Caco-2 (cell line): ENCODE measurements around the gene LY9. TPM values are rescaled to one million over a fixed set of nuclear protein-coding genes. Genes with fewer than 3 reads are reported as not detected.

ENCODE experiments used
- BruUV-seq: library from RNA; stranded (reverse); fragments of 400-500 nt; replicated peaks from 2 replicates; lab custom pipeline; 2021; lab: Mats Ljungman, UMichigan
- CTCF ChIA-PET: fragments of 300-600 bp; sonication (Branson Sonifier 250); formaldehyde crosslinking; loops from one replicate; lab custom pipeline; 2022; ENCODE audit warnings: antibody characterized with exemption; lab: Charles Lee
- POLR2A ChIA-PET: fragments of 300-600 bp; sonication (Branson Sonifier 250); formaldehyde crosslinking; loops from one replicate; lab custom pipeline; 2022; ENCODE audit warnings: antibody characterized with exemption; lab: Charles Lee
- DNase-seq, 2 experiments: peaks; one replicate each; pipeline versions ENCODE4 v3.0.0 to v3.0.0-alpha.2; 2020 to 2022
- H3K27me3 ChIP-seq: replicated peaks from 2 replicates; pipeline ENCODE4 v1.6.0; 2011; ENCODE audit warnings: low read length; ENCODE audit not compliant: control insufficient read depth, insufficient read depth
- H3K36me3 ChIP-seq: 2 replicates; pipeline ENCODE4 v1.5.1; 2011; ENCODE audit warnings: low read length; ENCODE audit not compliant: control insufficient read depth, insufficient read depth
- H3K4me1 ChIP-seq: fragments of 250-450 bp; sonication (Bioruptor Pico); 2 replicates; pipeline ENCODE4 v1.5.1; 2020; ENCODE audit warnings: mild to moderate bottlenecking
- H3K4me3 ChIP-seq: 2 replicates; pipeline ENCODE4 v1.5.1; 2011; ENCODE audit warnings: low read depth, mild to moderate bottlenecking, control low read depth, low read length
- H3K9me3 ChIP-seq: fragments of 250-450 bp; sonication (Bioruptor Pico); 2 replicates; pipeline ENCODE4 v1.5.1; 2020; ENCODE audit warnings: mild to moderate bottlenecking, moderate library complexity
- H3K27ac Mint-ChIP-seq: one replicate; pipeline ENCODE4 v1.8.0; 2022; ENCODE audit warnings: mixed read lengths; ENCODE audit not compliant: unreplicated experiment
- H3K27me3 Mint-ChIP-seq: one replicate; pipeline ENCODE4 v1.8.0; 2022; ENCODE audit warnings: mixed read lengths; ENCODE audit not compliant: insufficient read depth, unreplicated experiment
- H3K36me3 Mint-ChIP-seq: one replicate; pipeline ENCODE4 v1.8.0; 2022; ENCODE audit warnings: mild to moderate bottlenecking, mixed read lengths; ENCODE audit not compliant: insufficient read depth, unreplicated experiment
- H3K4me1 Mint-ChIP-seq: one replicate; pipeline ENCODE4 v1.8.0; 2022; ENCODE audit warnings: low read depth, mixed read lengths; ENCODE audit not compliant: unreplicated experiment
- H3K4me3 Mint-ChIP-seq: one replicate; pipeline ENCODE4 v1.8.0; 2022; ENCODE audit warnings: mild to moderate bottlenecking, moderate library complexity, mixed read lengths; ENCODE audit not compliant: unreplicated experiment
- H3K9me3 Mint-ChIP-seq: one replicate; pipeline ENCODE4 v1.8.0; 2022; ENCODE audit warnings: mixed read lengths; ENCODE audit not compliant: unreplicated experiment
- CTCF ChIP-seq, 2 experiments: fragments of 200-600 bp in 1 of 2; IDR thresholded peaks; 1 replicate in 1 of 2; 2 replicates in 1 of 2; pipeline versions ENCODE4 v1.5.1 to v1.8.0; 2011 to 2022; ENCODE audit warnings: antibody characterized with exemption in 1 of 2, control low read depth in 1 of 2, inconsistent platforms in 1 of 2, low read depth in 1 of 2, low read length in 1 of 2, mild to moderate bottlenecking in 1 of 2, moderate library complexity in 1 of 2; ENCODE audit not compliant: insufficient read depth in 1 of 2, severe bottlenecking in 1 of 2, unreplicated experiment in 1 of 2
- intact Hi-C: fragments of 100-400 bp; cut with micrococcal nuclease; formaldehyde crosslinking; loops from one replicate; pipeline ENCODE4 v1.10.0; 2022; ENCODE audit not compliant: unreplicated experiment
- total RNA-seq: library from RNA; stranded (reverse); gene quantifications from 2 replicates; pipeline ENCODE4 v1.2.3, GENCODE V29; 2022

LY9 gene
- total RNA-seq, 1 experiment from 2014 or later = not detected

- CTCF ChIA-PET = no interaction called here
- POLR2A ChIA-PET = no interaction called here
- no peaks in the 10 kb centered on the region for H3K9me3 ChIP-seq
- intact Hi-C loops = no loop called here
- H3K9me3 Mint-ChIP-seq = no peaks in the 10 kb centered on the region
- no peak overlapping the region for H3K4me3 Mint-ChIP-seq
- no peaks in the 10 kb centered on the region for H3K4me1 ChIP-seq
- no peak overlapping the region for H3K4me3 ChIP-seq
- no peaks in the 10 kb centered on the region for H3K27me3 Mint-ChIP-seq
- H3K27me3 ChIP-seq = no peaks in the 10 kb centered on the region; the same call in 1 of the 2 replicates
- H3K4me1 Mint-ChIP-seq = no peaks in the 10 kb centered on the region
- no peaks in the 10 kb centered on the region for H3K36me3 Mint-ChIP-seq
- BruUV-seq = no TSS peak
- no peak for TF ChIP-seq CTCF (IDR thresholded peaks at IDR 0.05; ENCODE audit: insufficient read depth in 1 of 2, low read depth in 1 of 2, low read length in 1 of 2, severe bottlenecking in 1 of 2, unreplicated experiment in 1 of 2)
- no peaks in the 10 kb centered on the region for H3K36me3 ChIP-seq
- H3K27ac Mint-ChIP-seq = no peak overlapping the region
- DNase-seq = no peak
Measured at GRCh38 chr1:160797271-160797709, 1.3 kb downstream of the LY9 start.

DNA sequence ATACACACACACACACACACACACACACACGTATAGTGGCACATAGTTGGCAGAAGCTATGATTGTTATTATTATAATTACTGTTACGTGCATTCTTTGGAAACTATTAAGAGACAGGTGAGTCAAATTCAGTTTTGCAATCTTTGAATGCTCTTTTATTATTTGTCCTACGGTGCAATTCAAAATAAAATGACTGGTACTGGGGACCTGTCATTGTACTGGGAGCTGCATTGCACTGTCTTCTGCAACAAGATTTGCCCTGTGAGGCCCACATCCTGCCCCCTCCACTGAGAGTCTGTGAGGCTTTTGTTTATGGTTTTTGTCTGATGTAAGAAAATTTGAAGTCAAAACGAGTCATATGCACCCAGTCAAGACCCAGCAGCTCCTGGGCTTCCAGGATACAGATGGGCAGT is 1.9 kb downstream of the LY9 start:
- Mint-ChIP-seq H3K9me3 (no peaks in the 10 kb centered on the region), H3K27me3 (no peaks in the 10 kb centered on the region), H3K36me3 (no peaks in the 10 kb centered on the region), H3K4me1 (no peaks in the 10 kb centered on the region), H3K27ac (no peak overlapping the region), H3K4me3 (no peak overlapping the region)
- H3K4me1 ChIP-seq = no peaks in the 10 kb centered on the region
- H3K36me3 ChIP-seq = no peaks in the 10 kb centered on the region
- POLR2A ChIA-PET = no interaction called here
- intact Hi-C loops = no loop called here
- BruUV-seq = no TSS peak
- TF ChIP-seq CTCF (IDR thresholded peaks at IDR 0.05; ENCODE audit: insufficient read depth in 1 of 2, low read depth in 1 of 2, low read length in 1 of 2, severe bottlenecking in 1 of 2, unreplicated experiment in 1 of 2) = no peak
- no peak overlapping the region for H3K4me3 ChIP-seq
- CTCF ChIA-PET = no interaction called here
- DNase-seq = no peak
- no peaks in the 10 kb centered on the region; the same call in 1 of the 2 replicates for H3K27me3 ChIP-seq
- H3K9me3 ChIP-seq = no peaks in the 10 kb centered on the region

DNA sequence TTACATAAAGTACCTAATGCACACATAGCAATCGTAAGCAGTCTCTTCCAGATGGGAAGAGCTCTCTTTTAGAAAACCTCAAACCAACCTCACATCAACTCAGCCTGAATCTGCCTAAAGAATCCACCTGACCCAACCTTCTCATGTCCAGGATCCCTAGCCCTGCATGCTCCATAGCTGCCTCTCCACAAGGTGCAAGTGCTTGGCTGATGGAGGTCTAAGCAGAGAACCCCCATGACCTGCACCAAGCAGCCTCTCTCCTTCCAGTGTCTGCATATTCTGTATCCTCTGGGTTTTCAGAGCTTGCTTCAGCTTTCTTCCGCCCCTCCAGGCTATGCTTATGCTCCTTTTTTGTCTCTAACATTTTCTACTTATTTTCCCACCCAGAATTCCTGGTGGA is 2.5 kb downstream of the LY9 start:
- Mint-ChIP-seq H3K4me3 (no peak overlapping the region), H3K36me3 (no peaks in the 10 kb centered on the region)

More for the DNA sequence above, 2.5 kb downstream of the LY9 start:
- no TSS peak for BruUV-seq
- POLR2A ChIA-PET = no interaction called here
- intact Hi-C loops = no loop called here
- Mint-ChIP-seq H3K4me1 (no peaks in the 10 kb centered on the region), H3K9me3 (no peaks in the 10 kb centered on the region), H3K27me3 (no peaks in the 10 kb centered on the region), H3K27ac (no peak overlapping the region)
- Histone ChIP-seq H3K36me3 (no peaks in the 10 kb centered on the region), H3K4me1 (no peaks in the 10 kb centered on the region), H3K4me3 (no peak overlapping the region), H3K9me3 (no peaks in the 10 kb centered on the region), H3K27me3 (no peaks in the 10 kb centered on the region; the same call in 1 of the 2 replicates)
- CTCF ChIA-PET = no interaction called here
- TF ChIP-seq CTCF (IDR thresholded peaks at IDR 0.05; ENCODE audit: insufficient read depth in 1 of 2, low read depth in 1 of 2, low read length in 1 of 2, severe bottlenecking in 1 of 2, unreplicated experiment in 1 of 2) = no peak
- DNase-seq = no peak
